Effector memory CD8-positive, alpha-beta T cell (primary cell): ENCODE measurements around the gene STAC.

Experiments used
- ATAC-seq: fragments of 150-1000 bp; cut with Tn5 transposase; replicated peaks from 2 replicates; pipeline ENCODE4 v1.10.0; 2021; ENCODE audit warnings: mild to moderate bottlenecking, moderate library complexity
- DNase-seq, 3 experiments: peaks; one replicate each; pipeline ENCODE4 v3.0.0; 2021
- H3K27ac Mint-ChIP-seq, 2 donors: one replicate each; pipeline ENCODE4 v1.8.0; 2022; ENCODE audit warnings: mild to moderate bottlenecking in 2 of 2, mixed read lengths in 2 of 2, moderate library complexity in 2 of 2
- H3K27me3 Mint-ChIP-seq, 2 donors: one replicate each; pipeline ENCODE4 v1.8.0; 2022; ENCODE audit warnings: mixed read lengths in 2 of 2
- H3K36me3 Mint-ChIP-seq: one replicate; pipeline ENCODE4 v1.8.0; 2022; ENCODE audit warnings: mild to moderate bottlenecking, moderate library complexity, mixed read lengths; ENCODE audit not compliant: insufficient read depth
- H3K4me1 Mint-ChIP-seq, 2 donors: one replicate each; pipeline ENCODE4 v1.8.0; 2022; ENCODE audit warnings: low read depth in 2 of 2, mixed read lengths in 2 of 2
- H3K4me3 Mint-ChIP-seq, 2 donors: one replicate each; pipeline ENCODE4 v1.8.0; 2022; ENCODE audit warnings: mild to moderate bottlenecking in 2 of 2, mixed read lengths in 2 of 2, moderate library complexity in 2 of 2
- H3K9me3 Mint-ChIP-seq, 2 donors: one replicate each; pipeline ENCODE4 v1.8.0; 2022; ENCODE audit warnings: mixed read lengths in 2 of 2

The STAC gene

GRCh38 chr3:36524560-36524959, 144.3 kb downstream of the STAC start:
- no peak overlapping the region for H3K4me3 Mint-ChIP-seq
- no peaks in the 10 kb centered on the region for H3K9me3 Mint-ChIP-seq
- no peaks in the 10 kb centered on the region for H3K27me3 Mint-ChIP-seq
- DNase-seq (no peak), ATAC-seq (no peak)
- no peaks in the 10 kb centered on the region for H3K4me1 Mint-ChIP-seq
- H3K36me3 Mint-ChIP-seq, result peaks cover 3% of the 10 kb centered on the region
- H3K27ac Mint-ChIP-seq, result no peak overlapping the region

- Mint-ChIP-seq H3K4me1 (no peaks in the 10 kb centered on the region), H3K4me3 (no peak overlapping the region), H3K9me3 (no peaks in the 10 kb centered on the region), H3K27ac (no peak overlapping the region), H3K36me3 (peaks cover 3% of the 10 kb centered on the region), H3K27me3 (no peaks in the 10 kb centered on the region)
- DNase-seq (no peak), ATAC-seq (no peak)
Measured at GRCh38 chr3:36525115-36525801, 145.0 kb downstream of the STAC start.

- Mint-ChIP-seq H3K4me3 (no peak overlapping the region), H3K27me3 (no peaks in the 10 kb centered on the region), H3K4me1 (no peaks in the 10 kb centered on the region), H3K27ac (no peak overlapping the region), H3K36me3 (no peaks in the 10 kb centered on the region), H3K9me3 (peaks cover 0 to 1% of the 10 kb centered on the region in 2 donors)
- DNase-seq, result no peak
- no peak for ATAC-seq
Measured at GRCh38 chr3:36538136-36538749, 157.9 kb downstream of the STAC start.

GRCh38 chr3:36540888-36541518, 160.7 kb downstream of the STAC start:
- peaks cover 0 to 8% of the 10 kb centered on the region in 2 donors for H3K27me3 Mint-ChIP-seq
- no peak for DNase-seq
- no peaks in the 10 kb centered on the region for H3K9me3 Mint-ChIP-seq
- H3K27ac Mint-ChIP-seq, result no peak overlapping the region
- H3K4me3 Mint-ChIP-seq, result no peak overlapping the region
- no peaks in the 10 kb centered on the region for H3K36me3 Mint-ChIP-seq
- no peak for ATAC-seq
- no peaks in the 10 kb centered on the region for H3K4me1 Mint-ChIP-seq

DNA sequence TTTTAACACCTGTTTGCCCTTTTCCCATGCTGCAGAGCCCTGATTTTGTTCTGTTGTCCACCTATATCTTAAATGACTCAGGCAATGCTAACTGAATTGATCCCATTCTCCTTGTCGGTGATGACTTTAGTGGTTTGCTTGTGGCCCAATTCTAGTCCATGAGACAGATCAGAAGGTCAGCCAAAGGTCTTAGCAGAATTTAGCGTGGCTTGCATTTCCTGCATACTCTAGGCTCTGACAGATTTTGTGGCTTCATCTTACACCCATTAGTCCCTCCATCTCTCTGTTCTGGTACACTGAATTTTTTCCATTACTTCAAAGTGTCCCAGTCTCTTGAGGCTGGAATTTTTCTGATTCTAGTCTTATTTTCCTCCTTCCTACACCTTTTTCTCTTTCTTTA, 161.9 kb downstream of the STAC start:
- H3K36me3 Mint-ChIP-seq, result no peaks in the 10 kb centered on the region
- no peak overlapping the region for H3K4me3 Mint-ChIP-seq
- H3K4me1 Mint-ChIP-seq, result no peaks in the 10 kb centered on the region
- no peak overlapping the region for H3K27ac Mint-ChIP-seq
- H3K27me3 Mint-ChIP-seq, result peaks cover 0 to 19% of the 10 kb centered on the region in 2 donors
- DNase-seq (no peak), ATAC-seq (no peak)
- no peaks in the 10 kb centered on the region for H3K9me3 Mint-ChIP-seq

GRCh38 chr3:36543276-36543997, 163.1 kb downstream of the STAC start:
- no peak for DNase-seq
- H3K36me3 Mint-ChIP-seq, result no peaks in the 10 kb centered on the region
- no peaks in the 10 kb centered on the region for H3K4me1 Mint-ChIP-seq
- ATAC-seq, result no peak
- H3K9me3 Mint-ChIP-seq, result no peaks in the 10 kb centered on the region
- H3K4me3 Mint-ChIP-seq, result no peak overlapping the region
- no peak overlapping the region for H3K27ac Mint-ChIP-seq
- peaks cover 0 to 19% of the 10 kb centered on the region in 2 donors for H3K27me3 Mint-ChIP-seq

GRCh38 chr3:36546226-36546625, 165.9 kb downstream of the STAC start:
- ATAC-seq, result no peak
- Mint-ChIP-seq H3K9me3 (no peaks in the 10 kb centered on the region), H3K4me1 (no peaks in the 10 kb centered on the region), H3K36me3 (no peaks in the 10 kb centered on the region), H3K27me3 (peaks cover 0 to 19% of the 10 kb centered on the region in 2 donors), H3K4me3 (no peak overlapping the region), H3K27ac (no peak overlapping the region)
- no peak for DNase-seq

DNA sequence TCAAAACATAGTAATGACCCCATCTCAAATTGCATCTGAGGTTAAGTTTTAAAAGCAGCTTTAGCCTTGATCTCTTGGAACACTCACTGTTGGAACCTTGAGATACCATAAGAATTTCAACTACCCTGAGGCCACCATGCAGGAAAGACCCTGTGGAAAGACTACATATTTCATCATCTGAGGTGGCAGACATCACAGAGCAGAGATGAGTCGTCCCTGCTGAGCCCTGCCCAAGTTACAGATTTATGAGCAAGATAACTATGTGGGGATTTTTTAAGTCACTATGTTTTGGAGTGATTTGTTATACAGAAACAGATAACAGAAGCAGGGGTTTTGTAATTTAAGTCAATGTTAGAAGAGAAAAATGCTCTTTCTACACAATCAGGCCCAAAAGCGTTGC, 168.4 kb downstream of the STAC start:
- no peak overlapping the region for H3K4me3 Mint-ChIP-seq
- no peak overlapping the region for H3K27ac Mint-ChIP-seq
- no peak for ATAC-seq
- no peaks in the 10 kb centered on the region for H3K9me3 Mint-ChIP-seq
- peaks cover 0 to 19% of the 10 kb centered on the region in 2 donors for H3K27me3 Mint-ChIP-seq
- no peaks in the 10 kb centered on the region for H3K36me3 Mint-ChIP-seq
- no peaks in the 10 kb centered on the region for H3K4me1 Mint-ChIP-seq
- no peak for DNase-seq

DNA sequence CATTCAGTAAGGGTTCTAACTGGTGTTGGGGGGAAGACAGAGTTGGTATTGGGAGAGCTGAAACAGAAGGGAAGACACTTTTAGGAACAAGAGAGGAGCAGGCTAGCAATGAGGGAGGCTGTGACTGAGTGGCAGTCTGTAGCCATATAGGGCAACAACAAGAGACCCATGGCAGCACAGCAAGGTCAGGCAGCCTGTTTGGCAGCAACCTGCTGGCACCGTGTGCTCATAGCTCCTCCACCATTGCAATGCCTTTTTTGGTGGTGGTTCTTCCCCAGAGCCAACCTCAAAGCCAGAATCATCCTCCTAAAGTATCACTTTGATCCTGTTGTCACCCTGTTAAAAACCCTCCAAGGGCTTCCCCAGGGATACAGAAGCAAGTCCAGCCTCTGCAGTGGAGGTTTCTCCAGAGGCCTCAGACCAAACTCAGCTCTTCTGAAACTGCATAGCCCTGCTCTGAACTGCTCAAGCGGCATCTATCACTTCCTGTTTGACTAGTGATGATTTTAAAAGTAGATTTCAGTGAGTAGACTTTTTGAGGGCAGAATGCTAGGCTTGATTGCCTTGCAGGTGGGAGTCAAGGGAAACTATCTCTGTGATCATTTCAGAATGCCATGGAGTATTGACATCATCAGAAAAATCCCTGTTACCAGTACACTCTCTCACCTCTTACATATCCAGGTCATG, 176.9 kb downstream of the STAC start:
- Mint-ChIP-seq H3K9me3 (peaks cover 1 to 7% of the 10 kb centered on the region in 2 donors), H3K27ac (no peak overlapping the region), H3K36me3 (no peaks in the 10 kb centered on the region), H3K4me1 (no peaks in the 10 kb centered on the region), H3K4me3 (no peak overlapping the region), H3K27me3 (peaks cover 0 to 9% of the 10 kb centered on the region in 2 donors)
- no peak for DNase-seq
- ATAC-seq, result no peak

GRCh38 chr3:36557708-36558421, 177.6 kb downstream of the STAC start:
- ATAC-seq, result no peak
- H3K4me1 Mint-ChIP-seq, result no peaks in the 10 kb centered on the region
- DNase-seq, result no peak
- H3K4me3 Mint-ChIP-seq, result no peak overlapping the region
- H3K9me3 Mint-ChIP-seq, result peaks cover 1 to 7% of the 10 kb centered on the region in 2 donors
- H3K27ac Mint-ChIP-seq, result no peak overlapping the region
- H3K27me3 Mint-ChIP-seq, result peaks cover 0 to 9% of the 10 kb centered on the region in 2 donors
- H3K36me3 Mint-ChIP-seq, result no peaks in the 10 kb centered on the region

GRCh38 chr3:36558961-36559360, 178.7 kb downstream of the STAC start:
- H3K4me1 Mint-ChIP-seq, result no peaks in the 10 kb centered on the region
- no peak overlapping the region for H3K27ac Mint-ChIP-seq
- H3K4me3 Mint-ChIP-seq, result no peak overlapping the region
- peaks cover 0 to 9% of the 10 kb centered on the region in 2 donors for H3K27me3 Mint-ChIP-seq
- H3K9me3 Mint-ChIP-seq, result peaks cover 1 to 7% of the 10 kb centered on the region in 2 donors
- H3K36me3 Mint-ChIP-seq, result no peaks in the 10 kb centered on the region
- ATAC-seq (no peak), DNase-seq (no peak)

- H3K4me3 Mint-ChIP-seq, result no peak overlapping the region
- H3K9me3 Mint-ChIP-seq, result peaks cover 1 to 7% of the 10 kb centered on the region in 2 donors
- H3K36me3 Mint-ChIP-seq, result no peaks in the 10 kb centered on the region
- DNase-seq (no peak), ATAC-seq (no peak)
- H3K27ac Mint-ChIP-seq, result no peak overlapping the region
- peaks cover 0 to 9% of the 10 kb centered on the region in 2 donors for H3K27me3 Mint-ChIP-seq
- no peaks in the 10 kb centered on the region for H3K4me1 Mint-ChIP-seq
Measured at GRCh38 chr3:36560685-36561084, 180.4 kb downstream of the STAC start.

- no peak overlapping the region for H3K4me3 Mint-ChIP-seq
- peaks cover 0 to 9% of the 10 kb centered on the region in 2 donors for H3K27me3 Mint-ChIP-seq
- no peak overlapping the region for H3K27ac Mint-ChIP-seq
- no peaks in the 10 kb centered on the region for H3K36me3 Mint-ChIP-seq
- DNase-seq, result no peak
- H3K9me3 Mint-ChIP-seq, result peaks cover 1 to 5% of the 10 kb centered on the region in 2 donors
- no peaks in the 10 kb centered on the region for H3K4me1 Mint-ChIP-seq
- no peak for ATAC-seq
Measured at GRCh38 chr3:36561601-36562000, 181.3 kb downstream of the STAC start.
